Cardiac atrium fibroblast (primary cell): ENCODE results near the gene DSC3. TPM values are rescaled to one million over a fixed set of nuclear protein-coding genes. Genes with fewer than 3 reads are reported as not detected.

ENCODE experiments used
- total RNA-seq: library from RNA; depleted of rRNA; stranded (reverse); fragments of >200 nt; gene quantifications from 2 replicates; pipeline ENCODE4 v1.2.3, GENCODE V29; 2015

Gene DSC3
- total RNA-seq: 12.2 and 15.3 TPM in 2 replicates

DNA sequence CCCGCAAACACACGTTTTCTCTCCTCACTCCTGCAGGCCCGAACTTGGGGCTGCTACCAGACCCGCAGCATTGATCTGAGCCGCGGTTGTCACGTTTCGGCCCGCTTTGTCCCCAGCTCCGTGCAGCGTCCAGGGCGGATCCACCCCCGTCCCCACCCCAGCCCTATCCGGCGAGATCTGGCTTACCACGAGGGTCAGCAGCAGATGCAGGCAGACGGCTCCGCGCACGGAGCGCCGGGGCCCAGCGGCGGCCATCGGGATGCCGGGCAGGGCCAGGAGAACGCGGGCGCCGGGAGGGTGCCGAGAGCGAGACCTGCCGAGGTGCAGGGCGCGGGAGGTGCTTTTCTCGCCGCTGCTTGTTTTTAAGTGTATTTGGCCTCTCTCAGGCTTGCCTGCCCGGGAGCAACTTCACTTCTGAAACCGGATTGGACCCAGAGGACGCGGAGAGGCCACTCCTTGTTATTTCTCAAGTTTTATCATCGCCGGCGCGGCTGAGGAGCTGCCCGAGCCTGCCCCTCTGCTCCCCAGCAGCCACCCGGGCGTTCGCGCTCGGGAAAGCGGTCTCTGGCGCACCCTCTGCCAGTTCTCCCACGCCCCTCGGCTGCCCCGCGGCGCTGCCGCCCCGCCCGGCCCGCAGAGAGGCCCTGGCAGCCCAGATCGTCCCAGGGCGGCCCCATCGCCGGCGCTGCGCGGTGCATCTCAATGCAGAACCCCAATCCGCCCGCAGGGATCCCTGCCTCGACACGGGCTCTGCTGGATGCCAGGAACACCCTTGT lies at the start of gene DSC3:
TSS of gene DSC3 (minus strand) at position 337 of the 776 bp plus-strand sequence. CDS start at position 255, 82 bp downstream.

Other genes with a start within 250 kb of the DSC3 start
- gene DSC2, start 59.7 kb upstream of the DSC3 start, total RNA-seq: 0.65 and 1.1 TPM in 2 replicates
- not detected in 2 replicates for gene DSC1, start 120.1 kb upstream of the DSC3 start, total RNA-seq